OCI-LY3 (cell line): ENCODE measurements around the gene FOXD4L3.
"Not testable (repeated sequence)": the region's sequence is repeated elsewhere in the genome, so short reads cannot be mapped to it uniquely, and the experiment has no call there.

Source experiments
- H2AFZ ChIP-seq: fragments of 200-600, 300-600 bp; shearing (Covaris generic); 2 replicates; pipeline ENCODE4 v1.6.0; 2014; ENCODE audit warnings: antibody characterized with exemption, low read depth, low read length
- H3K27ac ChIP-seq: fragments of 200-600, 300-600 bp; sonication (generic); 2 replicates; pipeline ENCODE4 v1.5.1; 2014; ENCODE audit warnings: mild to moderate bottlenecking, low read length, moderate library complexity, mixed read lengths
- H3K27me3 ChIP-seq: fragments of 200-600, 300-600 bp; sonication (generic); 2 replicates; pipeline ENCODE4 v1.6.1; 2014; ENCODE audit warnings: low read depth, low read length, mixed read lengths
- H3K36me3 ChIP-seq: fragments of 200-600, 300-600 bp; sonication (generic); replicated peaks from 2 replicates; pipeline ENCODE3; 2014; ENCODE audit warnings: low read depth, low read length, mixed read lengths
- H3K4me1 ChIP-seq: fragments of 300-600, 200-600 bp; sonication (generic); 2 replicates; pipeline ENCODE4 v1.6.1; 2014; ENCODE audit warnings: low read length, mixed read lengths
- H3K4me2 ChIP-seq: fragments of 200-600, 300-600 bp; sonication (generic); 2 replicates; pipeline ENCODE4 v1.6.1; 2014; ENCODE audit warnings: low read length, mixed read lengths
- H3K4me3 ChIP-seq: fragments of 300-600, 200-600 bp; sonication (generic); 2 replicates; pipeline ENCODE4 v1.5.1; 2014; ENCODE audit warnings: antibody characterized with exemption, mild to moderate bottlenecking, low read length, moderate library complexity
- H3K79me2 ChIP-seq: fragments of 300-600, 200-600 bp; shearing (Covaris generic); 2 replicates; pipeline ENCODE4 v1.6.1; 2014; ENCODE audit warnings: mild to moderate bottlenecking, low read length, mixed read lengths
- H3K9ac ChIP-seq: fragments of 300-600, 200-600 bp; shearing (Covaris generic); 2 replicates; pipeline ENCODE4 v1.6.0; 2014; ENCODE audit warnings: mild to moderate bottlenecking, low read length, moderate library complexity
- H3K9me3 ChIP-seq: fragments of 200-600, 300-600 bp; shearing (Covaris generic); 2 replicates; pipeline ENCODE4 v1.6.1; 2014; ENCODE audit warnings: low read length, mixed read lengths; ENCODE audit not compliant: insufficient read depth
- H4K20me1 ChIP-seq: fragments of 200-600, 300-600 bp; sonication (generic); 2 replicates; pipeline ENCODE4 v1.6.1; 2016; ENCODE audit warnings: low read length, mixed read lengths; ENCODE audit not compliant: insufficient read depth

Gene FOXD4L3

GRCh38 chr9:68342265-68343025 lies 39.8 kb downstream of the FOXD4L3 start:
- not testable (repeated sequence) for H3K27ac ChIP-seq, H3K4me3 ChIP-seq, H3K9ac ChIP-seq, H3K9me3 ChIP-seq, H3K36me3 ChIP-seq, H3K4me1 ChIP-seq, H4K20me1 ChIP-seq, H2AFZ ChIP-seq, H3K27me3 ChIP-seq, H3K79me2 ChIP-seq
- H3K4me2 ChIP-seq = peak overlapping the region; percentile 24; the same call in 1 of the 2 replicates

GRCh38 chr9:68343242-68343641 lies 40.6 kb downstream of the FOXD4L3 start:
- not testable (repeated sequence) for H4K20me1 ChIP-seq, H3K9me3 ChIP-seq, H3K4me3 ChIP-seq, H3K36me3 ChIP-seq, H3K79me2 ChIP-seq, H3K27ac ChIP-seq, H3K27me3 ChIP-seq, H2AFZ ChIP-seq, H3K4me1 ChIP-seq, H3K9ac ChIP-seq
- H3K4me2 ChIP-seq = peak overlapping the region; percentile 24; the same call in 1 of the 2 replicates

DNA sequence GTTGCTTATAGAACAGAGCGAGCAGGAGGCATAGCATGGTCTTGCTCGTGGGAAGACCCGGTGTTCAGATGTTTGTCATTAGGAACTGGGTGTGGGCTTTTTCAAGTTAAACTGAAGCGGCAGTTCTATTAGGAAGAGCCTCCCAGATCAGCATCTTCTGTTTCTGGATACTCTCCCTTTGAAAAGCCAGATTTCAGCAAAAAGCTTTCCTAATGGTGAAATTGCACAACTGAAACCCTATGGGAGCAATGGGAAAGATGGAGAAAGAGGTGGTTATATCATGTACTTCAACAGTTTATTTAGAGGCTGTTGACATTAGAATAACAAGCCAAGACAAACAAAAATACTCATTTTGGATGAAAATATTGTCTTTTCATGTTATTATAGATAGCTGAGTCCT lies 41.3 kb downstream of the FOXD4L3 start:
- H3K79me2 ChIP-seq, H3K9me3 ChIP-seq, H3K4me1 ChIP-seq, H2AFZ ChIP-seq, H3K4me2 ChIP-seq, H3K4me3 ChIP-seq, H3K27ac ChIP-seq, H3K27me3 ChIP-seq, H3K36me3 ChIP-seq, H4K20me1 ChIP-seq, H3K9ac ChIP-seq: not testable (repeated sequence)

DNA sequence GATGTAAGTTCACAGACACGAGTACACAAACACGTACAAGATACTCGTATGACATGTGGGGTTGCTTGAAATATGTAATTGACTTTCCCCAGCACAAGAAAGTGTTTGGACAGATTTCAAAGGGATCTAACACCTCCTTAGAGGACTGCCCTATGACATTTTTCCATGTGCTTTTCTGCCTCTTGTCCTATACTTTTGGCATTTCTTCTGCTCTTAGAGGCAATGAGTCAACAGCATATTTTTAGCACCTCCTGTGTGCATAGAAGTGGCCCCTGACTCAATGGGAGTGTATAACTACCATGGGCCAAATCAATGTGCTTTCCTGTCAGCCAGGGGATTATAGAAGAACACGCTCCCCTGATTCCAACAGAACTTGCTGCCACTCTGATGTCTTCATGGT lies 49.0 kb downstream of the FOXD4L3 start:
- H3K4me1 ChIP-seq, H3K4me2 ChIP-seq, H4K20me1 ChIP-seq, H3K9ac ChIP-seq, H3K27me3 ChIP-seq, H3K79me2 ChIP-seq, H3K36me3 ChIP-seq, H3K4me3 ChIP-seq, H3K27ac ChIP-seq, H3K9me3 ChIP-seq, H2AFZ ChIP-seq: not testable (repeated sequence)
